T-cell (primary cell): ENCODE measurements around the gene SPOPL. TPM values are rescaled to one million over a fixed set of nuclear protein-coding genes. Genes with fewer than 3 reads are reported as not detected.

Source experiments
- ATAC-seq, 4 experiments: fragments of 200-7000 bp in 3 of 4; fragments of 150-1000 bp in 1 of 4; cut with Tn5 transposase; replicated peaks in 1 of 4; 1 replicate in 3 of 4; 2 replicates in 1 of 4; pipeline ENCODE4 v1.10.0; 2021; ENCODE audit warnings: moderate library complexity in 3 of 4, mild to moderate bottlenecking in 2 of 4, moderate number of reproducible peaks in 1 of 4
- CTCF ChIA-PET, 2 donors: fragments of 300-600 bp; sonication (Branson Sonifier 250); formaldehyde crosslinking; loops; one replicate each; lab custom pipeline; 2022; ENCODE audit warnings: antibody characterized with exemption in 2 of 2; lab: Charles Lee
- POLR2A ChIA-PET, 2 donors: fragments of 300-600 bp; sonication (Branson Sonifier 250); formaldehyde crosslinking; loops; one replicate each; lab custom pipeline; 2022; ENCODE audit warnings: antibody characterized with exemption in 2 of 2; lab: Charles Lee
- DNase-seq, 35 experiments: peaks; one replicate each; pipeline versions ENCODE4 v3.0.0 to v3.0.0-alpha.2; 2013 to 2023
- H3K27ac ChIP-seq: one replicate; pipeline ENCODE4 v1.5.1; 2013; ENCODE audit warnings: low read length
- H3K27me3 ChIP-seq, 2 experiments: replicated peaks in 1 of 2; 1 replicate in 1 of 2; 2 replicates in 1 of 2; pipeline versions ENCODE4 v1.6.1 to v1.7.0; 2013; ENCODE audit warnings: low read length in 1 of 2, mixed read lengths in 1 of 2; ENCODE audit not compliant: control insufficient read depth in 2 of 2, insufficient read depth in 2 of 2; ENCODE audit errors: extremely low read depth in 1 of 2
- H3K36me3 ChIP-seq, 2 donors: 1 replicate in 1 of 2; 2 replicates in 1 of 2; pipeline versions ENCODE4 v1.6.1 to v1.7.0; 2013; ENCODE audit warnings: low read length in 1 of 2; ENCODE audit not compliant: control insufficient read depth in 2 of 2, insufficient read depth in 1 of 2; ENCODE audit errors: extremely low read depth in 1 of 2
- H3K4me1 ChIP-seq, 2 experiments: 1 replicate in 1 of 2; 2 replicates in 1 of 2; pipeline versions ENCODE4 v1.6.1 to v1.7.0; 2013; ENCODE audit warnings: low read length in 2 of 2, mixed read lengths in 1 of 2; ENCODE audit not compliant: insufficient read depth in 2 of 2, control insufficient read depth in 1 of 2; ENCODE audit errors: extremely low read depth in 1 of 2
- H3K4me3 ChIP-seq, 2 donors: 1 replicate in 1 of 2; 2 replicates in 1 of 2; pipeline versions ENCODE4 v1.5.1 to v1.7.0; 2013; ENCODE audit warnings: mild to moderate bottlenecking in 2 of 2, low read length in 1 of 2, moderate library complexity in 1 of 2; ENCODE audit not compliant: control insufficient read depth in 1 of 2; ENCODE audit errors: extremely low read depth in 1 of 2
- H3K9me3 ChIP-seq: 2 replicates; pipeline ENCODE4 v1.7.0; 2013
- H3K27ac Mint-ChIP-seq, 2 donors: one replicate each; pipeline ENCODE4 v1.8.0; 2020 to 2021; ENCODE audit warnings: mild to moderate bottlenecking in 2 of 2, mixed read lengths in 2 of 2
- H3K27me3 Mint-ChIP-seq, 2 donors: one replicate each; pipeline ENCODE4 v1.8.0; 2021 to 2022; ENCODE audit warnings: mixed read lengths in 2 of 2
- H3K36me3 Mint-ChIP-seq: one replicate; pipeline ENCODE4 v1.8.0; 2021; ENCODE audit warnings: mixed read lengths
- H3K4me1 Mint-ChIP-seq, 3 donors: one replicate each; pipeline ENCODE4 v1.8.0; 2020 to 2022; ENCODE audit warnings: mixed read lengths in 3 of 3, mild to moderate bottlenecking in 1 of 3
- H3K4me3 Mint-ChIP-seq, 3 donors: one replicate each; pipeline ENCODE4 v1.8.0; 2020 to 2022; ENCODE audit warnings: mild to moderate bottlenecking in 3 of 3, mixed read lengths in 3 of 3, moderate library complexity in 3 of 3
- H3K9me3 Mint-ChIP-seq, 3 donors: one replicate each; pipeline ENCODE4 v1.8.0; 2020 to 2022; ENCODE audit warnings: mixed read lengths in 3 of 3
- WGBS: methylation state at CpG from one replicate; pipeline ENCODE4 v1.1.5; 2013; ENCODE audit warnings: missing lambda C conversion rate; ENCODE audit not compliant: insufficient coverage; 5-methylcytosine and 5-hydroxymethylcytosine counted together
- total RNA-seq, 35 experiments: library from RNA in 6 of 35; stranded (reverse) in 6 of 35; fragments of 120-200 nt in 1 of 35; gene quantifications; one replicate each; pipeline versions ENCODE4 v1.2.1 to v1.2.4 and lab custom pipeline; 2013 to 2026

SPOPL gene
- total RNA-seq, 5 donors from 2014 or later (not counting 1 experiment from before 2014, with no cell fraction given) = 10.4 to 22.0 (median 11.8) TPM

GRCh38 chr2:138491495-138491862, 10.1 kb upstream of the SPOPL start:
- H3K36me3 ChIP-seq = no peaks in the 10 kb centered on the region

GRCh38 chr2:138492160-138492559, 9.4 kb upstream of the SPOPL start:
- no CpG with 5 or more reads among the region's 2 CpGs for WGBS

More at GRCh38 chr2:138491495-138491862, 10.1 kb upstream of the SPOPL start:
- Mint-ChIP-seq H3K27ac (no peak overlapping the region), H3K4me3 (no peak overlapping the region), H3K4me1 (no peaks in the 10 kb centered on the region), H3K27me3 (peaks cover 0 to 8% of the 10 kb centered on the region in 2 donors), H3K36me3 (no peaks in the 10 kb centered on the region), H3K9me3 (no peaks in the 10 kb centered on the region)
- ChIA-PET POLR2A (interaction anchor here in 1 of 2 donors (0.9 kb wide), 1 partner anchor 18 kb away, joined by 4 read pairs; no protein-coding TSS in a partner anchor), CTCF (no interaction called here)
- ATAC-seq (no peak), DNase-seq (no peak)
- Histone ChIP-seq H3K9me3 (no peaks in the 10 kb centered on the region), H3K4me3 (no peak overlapping the region), H3K27ac (no peak overlapping the region), H3K4me1 (no peaks in the 10 kb centered on the region), H3K27me3 (no peaks in the 10 kb centered on the region)

GRCh38 chr2:138493334-138493733, 8.2 kb upstream of the SPOPL start:
- WGBS = no CpG with 5 or more reads among the region's 4 CpGs
- no peak overlapping the region for H3K27ac ChIP-seq
- H3K4me1 Mint-ChIP-seq = no peaks in the 10 kb centered on the region
- peak overlapping the region in 1 of 2 donors; percentile 7 for H3K27ac Mint-ChIP-seq
- no peaks in the 10 kb centered on the region for H3K36me3 Mint-ChIP-seq
- no peaks in the 10 kb centered on the region for H3K36me3 ChIP-seq
- H3K27me3 Mint-ChIP-seq = peaks cover 0 to 8% of the 10 kb centered on the region in 2 donors
- H3K9me3 Mint-ChIP-seq = no peaks in the 10 kb centered on the region
- H3K4me3 ChIP-seq = no peak overlapping the region
- no peak overlapping the region for H3K4me3 Mint-ChIP-seq
- no peaks in the 10 kb centered on the region for H3K27me3 ChIP-seq
- ATAC-seq (no peak), DNase-seq (no peak)
- POLR2A ChIA-PET = no interaction called here
- no peaks in the 10 kb centered on the region for H3K4me1 ChIP-seq
- no peaks in the 10 kb centered on the region for H3K9me3 ChIP-seq
- CTCF ChIA-PET = no interaction called here

More at GRCh38 chr2:138492160-138492559, 9.4 kb upstream of the SPOPL start:
- no peaks in the 10 kb centered on the region for H3K27me3 ChIP-seq
- no peaks in the 10 kb centered on the region for H3K9me3 ChIP-seq
- H3K36me3 ChIP-seq = no peaks in the 10 kb centered on the region
- no peak overlapping the region for H3K4me3 ChIP-seq
- Mint-ChIP-seq H3K4me3 (no peak overlapping the region), H3K27ac (no peak overlapping the region), H3K27me3 (peaks cover 0 to 8% of the 10 kb centered on the region in 2 donors), H3K36me3 (no peaks in the 10 kb centered on the region), H3K9me3 (no peaks in the 10 kb centered on the region), H3K4me1 (no peaks in the 10 kb centered on the region)
- ATAC-seq (no peak), DNase-seq (no peak)
- no peaks in the 10 kb centered on the region for H3K4me1 ChIP-seq
- CTCF ChIA-PET = no interaction called here
- H3K27ac ChIP-seq = no peak overlapping the region
- POLR2A ChIA-PET = interaction anchor here in 1 of 2 donors (0.9 kb wide), 1 partner anchor 17 kb away, joined by 4 read pairs; no protein-coding TSS in a partner anchor

GRCh38 chr2:138494265-138494966, 7.2 kb upstream of the SPOPL start:
- no peak overlapping the region for H3K27ac Mint-ChIP-seq
- POLR2A ChIA-PET = no interaction called here
- CTCF ChIA-PET = no interaction called here
- no peaks in the 10 kb centered on the region for H3K9me3 Mint-ChIP-seq
- no peak for DNase-seq
- H3K36me3 Mint-ChIP-seq = no peaks in the 10 kb centered on the region
- H3K4me1 Mint-ChIP-seq = no peaks in the 10 kb centered on the region
- H3K4me3 ChIP-seq = no peak overlapping the region
- no peak for ATAC-seq
- H3K4me3 Mint-ChIP-seq = no peak overlapping the region
- H3K27ac ChIP-seq = no peak overlapping the region
- no peaks in the 10 kb centered on the region for H3K9me3 ChIP-seq
- no peaks in the 10 kb centered on the region for H3K27me3 ChIP-seq
- no peaks in the 10 kb centered on the region for H3K36me3 ChIP-seq
- no peaks in the 10 kb centered on the region for H3K4me1 ChIP-seq
- WGBS = 100% methylated on average over 1 of the region's 2 CpGs
- peaks cover 0 to 8% of the 10 kb centered on the region in 2 donors for H3K27me3 Mint-ChIP-seq

- no peak overlapping the region for H3K4me3 Mint-ChIP-seq
- H3K27me3 Mint-ChIP-seq = peaks cover 0 to 8% of the 10 kb centered on the region in 2 donors
- CTCF ChIA-PET = no interaction called here
- H3K4me1 Mint-ChIP-seq = peaks cover 0 to 6% (median 0%) of the 10 kb centered on the region in 3 donors
- no peak overlapping the region for H3K27ac Mint-ChIP-seq
- H3K36me3 Mint-ChIP-seq = no peaks in the 10 kb centered on the region
- Histone ChIP-seq H3K4me1 (no peaks in the 10 kb centered on the region), H3K4me3 (no peak overlapping the region), H3K27ac (no peak overlapping the region), H3K9me3 (no peaks in the 10 kb centered on the region), H3K36me3 (no peaks in the 10 kb centered on the region), H3K27me3 (no peaks in the 10 kb centered on the region)
- WGBS = 91% methylated on average over 1 of the region's 2 CpGs
- POLR2A ChIA-PET = no interaction called here
- ATAC-seq = no peak
- no peak for DNase-seq
- no peaks in the 10 kb centered on the region for H3K9me3 Mint-ChIP-seq
These were observed 6.2 kb upstream of the SPOPL start for GRCh38 chr2:138495384-138495783.

GRCh38 chr2:138496096-138496651, 5.4 kb upstream of the SPOPL start:
- Histone ChIP-seq H3K36me3 (no peaks in the 10 kb centered on the region), H3K9me3 (no peaks in the 10 kb centered on the region), H3K27ac (no peak overlapping the region), H3K27me3 (no peaks in the 10 kb centered on the region), H3K4me3 (no peak overlapping the region), H3K4me1 (peaks cover 3 to 7% of the 10 kb centered on the region in 2 experiments)
- peaks cover 0 to 8% of the 10 kb centered on the region in 2 donors for H3K27me3 Mint-ChIP-seq
- no peak overlapping the region for H3K4me3 Mint-ChIP-seq
- H3K9me3 Mint-ChIP-seq = no peaks in the 10 kb centered on the region
- ChIA-PET CTCF (no interaction called here), POLR2A (no interaction called here)
- ATAC-seq (no peak), DNase-seq (no peak)
- H3K36me3 Mint-ChIP-seq = no peaks in the 10 kb centered on the region
- 100% methylated on average over 1 of the region's 4 CpGs for WGBS
- H3K27ac Mint-ChIP-seq = no peak overlapping the region
- H3K4me1 Mint-ChIP-seq = peaks cover 4 to 10% (median 6%) of the 10 kb centered on the region in 3 donors
